Type B pancreatic cell (in vitro differentiated cells): ENCODE measurements around the gene FNDC5. TPM values are rescaled to one million over a fixed set of nuclear protein-coding genes. Genes with fewer than 3 reads are reported as not detected.

Experiments used
- DNase-seq: peaks from one replicate; pipeline ENCODE4 v3.0.0; 2021; ENCODE audit warnings: mixed read lengths; ENCODE audit not compliant: unreplicated experiment; ENCODE audit errors: extremely low spot score
- H3K27ac Mint-ChIP-seq: 2 replicates; pipeline ENCODE4 v1.8.0; 2021; ENCODE audit warnings: mild to moderate bottlenecking, mixed read lengths
- H3K27me3 Mint-ChIP-seq: 2 replicates; pipeline ENCODE4 v1.8.0; 2021; ENCODE audit warnings: mixed read lengths
- H3K36me3 Mint-ChIP-seq: 2 replicates; pipeline ENCODE4 v1.8.0; 2021; ENCODE audit warnings: mixed read lengths
- H3K4me1 Mint-ChIP-seq: one replicate; pipeline ENCODE4 v1.8.0; 2021; ENCODE audit warnings: mixed read lengths; ENCODE audit not compliant: unreplicated experiment
- H3K4me3 Mint-ChIP-seq: 2 replicates; pipeline ENCODE4 v1.8.0; 2021; ENCODE audit warnings: mild to moderate bottlenecking, mixed read lengths
- H3K9me3 Mint-ChIP-seq: 2 replicates; pipeline ENCODE4 v1.8.0; 2021; ENCODE audit warnings: mixed read lengths
- total RNA-seq: library from RNA; stranded (reverse); gene quantifications from 2 replicates; pipeline ENCODE4 v1.2.1, GENCODE V29; 2021; ENCODE audit warnings: low replicate concordance
- TF ChIP-seq, protein P1 (sequence below): fragments of 200-600 bp; sonication (generic); conservative IDR thresholded peaks from 2 replicates; pipeline ENCODE4 v1.5.0; 2021; ENCODE audit warnings: antibody characterized with exemption, mild to moderate bottlenecking

The FNDC5 gene
- total RNA-seq, 1 donor from 2014 or later = 49.9 TPM

DNA sequence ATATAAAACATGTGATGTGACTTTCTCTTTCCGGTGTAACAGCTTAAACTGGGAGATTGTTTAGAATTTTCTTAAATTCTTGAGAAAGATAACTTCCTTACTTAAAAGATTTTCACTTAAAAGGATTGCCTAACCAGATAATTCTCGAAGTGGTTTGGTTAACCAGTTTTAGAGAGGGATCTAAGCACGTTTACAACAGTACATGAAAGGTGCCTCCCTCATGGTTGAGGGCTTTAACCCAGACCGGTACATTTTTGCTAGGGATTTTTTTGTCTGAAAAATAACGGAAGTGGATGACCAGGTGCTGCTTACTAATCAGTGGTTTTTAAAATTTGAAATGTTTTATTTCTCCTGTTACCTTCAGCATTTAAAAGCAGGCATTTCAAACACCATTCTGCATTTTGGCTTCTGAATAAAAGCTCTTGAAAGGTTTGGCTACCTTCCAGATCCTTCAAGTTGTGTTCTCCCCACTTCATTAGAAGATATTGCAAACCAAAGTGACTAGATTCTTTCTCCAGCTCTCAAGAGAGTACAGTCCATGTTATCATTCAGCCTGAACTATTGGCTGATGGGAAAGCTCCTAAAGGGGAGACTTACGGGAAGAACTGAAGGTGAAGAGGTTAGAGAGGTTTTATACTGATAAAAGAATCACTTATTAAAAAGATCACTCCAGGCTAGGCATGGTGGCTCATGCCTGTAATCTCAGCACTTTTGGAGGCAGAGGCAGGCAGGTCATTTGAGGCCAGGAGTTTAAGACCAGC, 40.4 kb downstream of the FNDC5 start:
- Mint-ChIP-seq H3K4me1 (peaks cover 4% of the 10 kb centered on the region), H3K36me3 (peaks cover 37% of the 10 kb centered on the region), H3K27me3 (no peaks in the 10 kb centered on the region), H3K4me3 (no peak overlapping the region), H3K9me3 (no peaks in the 10 kb centered on the region), H3K27ac (no peak overlapping the region)
- TF ChIP-seq, protein P1, sequence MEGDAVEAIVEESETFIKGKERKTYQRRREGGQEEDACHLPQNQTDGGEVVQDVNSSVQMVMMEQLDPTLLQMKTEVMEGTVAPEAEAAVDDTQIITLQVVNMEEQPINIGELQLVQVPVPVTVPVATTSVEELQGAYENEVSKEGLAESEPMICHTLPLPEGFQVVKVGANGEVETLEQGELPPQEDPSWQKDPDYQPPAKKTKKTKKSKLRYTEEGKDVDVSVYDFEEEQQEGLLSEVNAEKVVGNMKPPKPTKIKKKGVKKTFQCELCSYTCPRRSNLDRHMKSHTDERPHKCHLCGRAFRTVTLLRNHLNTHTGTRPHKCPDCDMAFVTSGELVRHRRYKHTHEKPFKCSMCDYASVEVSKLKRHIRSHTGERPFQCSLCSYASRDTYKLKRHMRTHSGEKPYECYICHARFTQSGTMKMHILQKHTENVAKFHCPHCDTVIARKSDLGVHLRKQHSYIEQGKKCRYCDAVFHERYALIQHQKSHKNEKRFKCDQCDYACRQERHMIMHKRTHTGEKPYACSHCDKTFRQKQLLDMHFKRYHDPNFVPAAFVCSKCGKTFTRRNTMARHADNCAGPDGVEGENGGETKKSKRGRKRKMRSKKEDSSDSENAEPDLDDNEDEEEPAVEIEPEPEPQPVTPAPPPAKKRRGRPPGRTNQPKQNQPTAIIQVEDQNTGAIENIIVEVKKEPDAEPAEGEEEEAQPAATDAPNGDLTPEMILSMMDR = no peak
- DNase-seq = no peak

DNA sequence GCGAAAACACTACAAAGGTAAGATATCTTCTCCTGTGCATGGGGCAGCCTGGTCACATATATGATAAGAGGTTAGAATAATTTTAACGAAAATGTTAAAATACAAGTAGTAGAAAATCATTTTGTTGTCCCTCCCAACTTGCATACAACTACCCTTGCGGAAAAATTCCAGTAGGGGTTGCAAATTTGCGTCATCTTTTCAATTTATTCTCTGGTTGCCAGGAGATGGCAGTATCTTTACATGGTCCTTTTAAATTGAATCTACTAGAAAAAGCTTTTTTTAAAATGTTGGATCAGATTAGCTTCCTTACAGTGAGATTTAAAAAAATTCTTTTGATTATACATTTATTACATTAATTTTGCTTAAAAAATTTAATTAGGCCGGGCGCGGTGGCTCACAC, 42.4 kb downstream of the FNDC5 start:
- peaks cover 35% of the 10 kb centered on the region for H3K36me3 Mint-ChIP-seq
- no peak for DNase-seq

DNA sequence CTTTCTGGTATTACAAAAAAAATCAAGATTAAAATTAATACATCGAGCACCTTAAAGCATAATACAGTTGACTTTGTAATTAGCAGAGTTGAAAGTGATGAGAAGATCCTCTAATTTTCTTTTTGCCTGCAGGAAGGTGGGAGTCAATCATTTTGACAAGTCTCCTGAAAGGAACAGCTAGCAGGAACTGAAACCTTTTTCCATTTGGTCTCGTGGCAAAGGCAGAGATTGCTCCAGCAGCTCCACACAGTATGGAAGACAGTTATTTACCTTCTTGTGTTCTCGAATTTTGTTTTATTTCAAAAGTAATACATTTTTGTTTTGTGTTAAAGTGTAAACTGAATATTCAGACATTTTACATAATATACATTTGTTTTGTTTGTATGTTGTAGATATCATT, 45.5 kb downstream of the FNDC5 start:
- Mint-ChIP-seq H3K27me3 (no peaks in the 10 kb centered on the region), H3K9me3 (no peaks in the 10 kb centered on the region), H3K27ac (no peak overlapping the region), H3K36me3 (peaks cover 25% of the 10 kb centered on the region), H3K4me1 (peaks cover 7% of the 10 kb centered on the region), H3K4me3 (no peak overlapping the region)
- DNase-seq = no peak
- TF ChIP-seq, protein P1 = no peak

More for the DNA sequence above, 42.4 kb downstream of the FNDC5 start:
- Mint-ChIP-seq H3K9me3 (no peaks in the 10 kb centered on the region), H3K27ac (no peak overlapping the region), H3K4me1 (peaks cover 4% of the 10 kb centered on the region), H3K27me3 (no peaks in the 10 kb centered on the region), H3K4me3 (no peak overlapping the region)
- TF ChIP-seq, protein P1 = peak; percentile 66

DNA sequence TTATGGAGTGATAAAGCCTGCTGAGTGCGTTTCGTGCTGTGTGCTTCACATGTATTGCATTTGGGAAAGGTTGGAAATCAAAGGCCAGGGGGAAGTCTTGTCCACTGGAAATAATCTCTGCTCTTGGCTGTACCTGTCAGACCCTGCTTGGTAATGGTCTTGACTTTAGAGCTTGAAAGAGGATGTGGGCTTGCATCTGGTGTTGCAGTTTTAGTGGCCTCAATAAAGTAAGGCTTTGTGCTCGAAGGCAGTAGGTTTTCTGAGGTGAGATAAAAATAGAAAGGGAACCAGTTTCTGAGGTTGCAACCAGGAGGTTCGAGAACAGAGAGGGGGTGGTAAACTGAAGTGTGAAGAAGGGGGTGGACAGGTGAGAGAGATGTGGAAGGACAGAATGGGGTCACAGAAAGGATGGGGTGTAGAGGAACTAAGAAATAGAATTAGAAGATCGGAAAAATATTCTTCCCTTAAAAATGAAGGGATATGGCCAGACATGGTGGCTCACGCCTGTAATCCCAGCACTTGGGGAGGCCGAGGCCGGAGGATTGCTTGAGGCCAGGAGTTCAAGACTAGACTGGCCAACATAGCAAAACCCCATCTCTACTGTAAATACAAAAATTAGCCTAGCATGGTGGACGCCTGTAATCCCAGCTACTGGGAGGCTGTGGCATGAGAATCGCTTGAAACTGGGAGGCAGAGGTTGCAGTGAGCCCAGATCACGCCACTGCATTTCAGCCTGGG, 51.7 kb downstream of the FNDC5 start:
- Mint-ChIP-seq H3K27ac (peak overlapping the region; percentile 98), H3K27me3 (no peaks in the 10 kb centered on the region), H3K36me3 (peaks cover 4% of the 10 kb centered on the region), H3K9me3 (no peaks in the 10 kb centered on the region), H3K4me3 (peak overlapping the region; percentile 99), H3K4me1 (peaks cover 25% of the 10 kb centered on the region)
- TF ChIP-seq, protein P1 = no peak
- DNase-seq = no peak

DNA sequence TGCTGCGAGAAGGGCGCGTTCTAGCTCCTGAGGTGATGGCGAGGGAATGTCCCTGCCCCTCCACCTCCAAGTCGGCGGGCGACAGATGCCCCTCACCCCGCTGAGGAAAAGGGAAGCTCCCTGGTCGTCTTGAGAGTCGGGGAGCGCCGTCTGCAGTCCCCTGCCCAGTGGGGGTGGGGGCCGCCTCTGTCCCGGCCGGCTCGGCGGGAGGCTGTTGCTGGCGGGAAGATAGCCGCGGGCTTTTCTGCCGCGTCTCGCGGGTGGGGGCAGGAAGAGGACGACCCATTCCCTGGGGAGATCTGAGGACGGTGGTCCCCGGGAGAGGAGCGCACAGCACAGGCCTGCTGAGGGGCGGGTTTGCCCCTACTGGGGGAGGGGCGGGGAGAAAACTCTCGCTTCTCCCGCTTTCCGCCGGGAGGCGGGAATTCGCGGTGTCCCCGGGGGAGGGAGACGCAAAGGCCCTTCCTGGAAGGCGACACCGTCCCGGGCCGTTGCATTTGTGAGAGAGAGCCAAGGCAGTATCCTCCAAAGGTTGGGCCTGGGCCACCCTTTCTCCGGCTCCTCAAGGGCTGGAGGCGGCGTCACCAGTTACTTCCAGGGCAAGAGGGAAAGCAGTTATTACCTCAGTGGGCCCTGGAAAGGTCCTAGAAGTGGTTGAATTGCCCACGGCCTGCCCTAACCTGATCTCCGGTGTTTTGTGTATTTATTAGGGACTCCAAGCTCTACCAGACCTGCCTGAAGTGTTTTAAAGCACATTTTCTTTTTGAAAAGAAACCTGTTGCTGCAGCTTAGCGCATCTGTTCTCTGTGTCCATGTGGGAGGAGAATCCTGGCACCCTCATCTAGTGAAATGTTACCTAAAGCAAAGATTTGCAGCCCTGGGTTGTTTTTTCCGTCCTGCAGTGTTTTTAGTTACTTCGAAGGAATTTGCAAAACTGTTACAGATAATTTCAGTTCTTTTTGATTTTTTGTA, 52.6 kb downstream of the FNDC5 start:
- H3K36me3 Mint-ChIP-seq = peaks cover 5% of the 10 kb centered on the region
- H3K27ac Mint-ChIP-seq = peak overlapping the region; percentile 98
- peak overlapping the region; percentile 99 for H3K4me3 Mint-ChIP-seq
- H3K9me3 Mint-ChIP-seq = no peaks in the 10 kb centered on the region
- TF ChIP-seq, protein P1 = no peak
- peak; percentile 83 for DNase-seq
- H3K27me3 Mint-ChIP-seq = no peaks in the 10 kb centered on the region
- peaks cover 31% of the 10 kb centered on the region for H3K4me1 Mint-ChIP-seq
